H1 (cell line): ENCODE measurements around the gene CACNA2D4. TPM values are rescaled to one million over a fixed set of nuclear protein-coding genes. Genes with fewer than 3 reads are reported as not detected.

Experiments used
- CTCF ChIA-PET: fragments of 300-600 bp; sonication (Branson Sonifier 250); formaldehyde crosslinking; loops from one replicate; lab custom pipeline; 2021; ENCODE audit not compliant: partially characterized antibody; lab: Charles Lee
- POLR2A ChIA-PET: fragments of 300-600 bp; sonication (Branson Sonifier 250); formaldehyde crosslinking; loops from one replicate; lab custom pipeline; 2021; ENCODE audit warnings: inconsistent platforms; ENCODE audit not compliant: partially characterized antibody; lab: Charles Lee
- DNase-seq, 2 experiments: peaks; one replicate each; pipeline versions ENCODE4 v3.0.0 to v3.0.0-alpha.2; 2010 to 2022; ENCODE audit warnings: low spot score in 2 of 2, low read depth in 1 of 2, mixed read lengths in 1 of 2
- FAIRE-seq: peaks from 2 replicates; lab custom pipeline; 2011; peaks lifted over from hg19 to GRCh38; lab: Jason Lieb, UNC
- H2AFZ ChIP-seq: 2 replicates; pipeline ENCODE4 v1.8.1; 2012; ENCODE audit warnings: low read length, inconsistent platforms
- H2AK5ac ChIP-seq: 2 replicates; pipeline ENCODE4 v1.6.1; 2013; ENCODE audit warnings: low read depth, low read length
- H2BK120ac ChIP-seq: replicated peaks from 2 replicates; pipeline ENCODE3; 2013; ENCODE audit warnings: low read depth, low read length, inconsistent platforms
- H2BK12ac ChIP-seq: 2 replicates; pipeline ENCODE4 v1.6.1; 2013; ENCODE audit warnings: low read depth, low read length
- H2BK15ac ChIP-seq: 2 replicates; pipeline ENCODE4 v1.6.1; 2013; ENCODE audit warnings: low read length
- H2BK20ac ChIP-seq: 2 replicates; pipeline ENCODE4 v1.6.1; 2013; ENCODE audit warnings: low read length
- H2BK5ac ChIP-seq: 2 replicates; pipeline ENCODE4 v1.6.1; 2013; ENCODE audit warnings: low read depth, low read length
- H3K14ac ChIP-seq: 2 replicates; pipeline ENCODE4 v1.6.1; 2013; ENCODE audit warnings: inconsistent platforms; ENCODE audit not compliant: insufficient read length
- H3K18ac ChIP-seq: 2 replicates; pipeline ENCODE4 v1.6.1; 2013; ENCODE audit warnings: low read length; ENCODE audit errors: extremely low read depth
- H3K23ac ChIP-seq: 2 replicates; pipeline ENCODE4 v1.6.1; 2013; ENCODE audit warnings: inconsistent platforms; ENCODE audit not compliant: insufficient read length
- H3K23me2 ChIP-seq: 2 replicates; pipeline ENCODE4 v1.6.1; 2013; ENCODE audit warnings: low read depth, low read length
- H3K27ac ChIP-seq: 2 replicates; pipeline ENCODE4 v1.6.1; 2011; ENCODE audit warnings: low read depth, low read length, inconsistent platforms
- H3K27me3 ChIP-seq, 4 experiments: replicated peaks in 1 of 4; 1 replicate in 1 of 4; 2 replicates in 3 of 4; pipeline versions ENCODE4 v1.6.1 to v1.8.1; 2011 to 2013; ENCODE audit warnings: low read length in 3 of 4, mild to moderate bottlenecking in 3 of 4, inconsistent platforms in 2 of 4, mixed read lengths in 2 of 4, moderate library complexity in 1 of 4; ENCODE audit not compliant: control insufficient read depth in 3 of 4, insufficient read depth in 3 of 4; ENCODE audit errors: extremely low read depth in 1 of 4
- H3K36me3 ChIP-seq, 4 experiments: 2 replicates each; pipeline versions ENCODE4 v1.6.1 to v1.8.1; 2011 to 2013; ENCODE audit warnings: mild to moderate bottlenecking in 4 of 4, low read length in 3 of 4, moderate library complexity in 2 of 4, control low read depth in 1 of 4, inconsistent platforms in 1 of 4; ENCODE audit not compliant: insufficient read depth in 4 of 4, control insufficient read depth in 2 of 4
- H3K4ac ChIP-seq: replicated peaks from 2 replicates; pipeline ENCODE3; 2013; ENCODE audit warnings: low read length, low read depth, mixed read lengths, inconsistent platforms; ENCODE audit not compliant: insufficient read length
- H3K4me1 ChIP-seq, 4 experiments: replicated peaks in 1 of 4; 1 replicate in 1 of 4; 2 replicates in 3 of 4; pipeline versions ENCODE4 v1.6.1 to v1.8.1; 2011 to 2013; ENCODE audit warnings: low read length in 3 of 4, inconsistent platforms in 2 of 4, mixed read lengths in 1 of 4; ENCODE audit not compliant: insufficient read depth in 4 of 4, control insufficient read depth in 3 of 4
- H3K4me2 ChIP-seq, 2 experiments: 2 replicates each; pipeline versions ENCODE4 v1.6.1 to v1.8.1; 2011 to 2013; ENCODE audit warnings: low read depth in 2 of 2, low read length in 2 of 2, control low read depth in 1 of 2, inconsistent platforms in 1 of 2, mild to moderate bottlenecking in 1 of 2; ENCODE audit not compliant: insufficient read depth in 1 of 2
- H3K4me3 ChIP-seq, 4 experiments: fragments of 200-600, 300-600 bp in 1 of 4; sonication (generic), shearing (Covaris generic), sonication (Bioruptor Twin) in 1 of 4; 2 replicates each; pipeline versions ENCODE4 v1.5.1 to v1.8.1; 2011 to 2016; ENCODE audit warnings: low read length in 4 of 4, low read depth in 3 of 4, control low read depth in 2 of 4, inconsistent platforms in 2 of 4, mild to moderate bottlenecking in 2 of 4, mixed read lengths in 1 of 4, moderate library complexity in 1 of 4; ENCODE audit not compliant: insufficient read depth in 2 of 4; ENCODE audit errors: extremely low read depth in 1 of 4
- H3K56ac ChIP-seq: replicated peaks from 2 replicates; pipeline ENCODE3; 2013; ENCODE audit warnings: low read depth, mild to moderate bottlenecking, mixed read lengths, low read length, inconsistent platforms; ENCODE audit not compliant: insufficient read length
- H3K79me1 ChIP-seq: 2 replicates; pipeline ENCODE4 v1.6.1; 2013; ENCODE audit warnings: low read depth, low read length, control low read depth
- H3K79me2 ChIP-seq, 2 experiments: 2 replicates each; pipeline versions ENCODE4 v1.6.1 to v1.8.1; 2012 to 2013; ENCODE audit warnings: low read length in 2 of 2, mild to moderate bottlenecking in 2 of 2, inconsistent platforms in 1 of 2; ENCODE audit not compliant: insufficient read depth in 2 of 2, control insufficient read depth in 1 of 2
- H3K9ac ChIP-seq, 4 experiments: replicated peaks in 1 of 4; 1 replicate in 1 of 4; 2 replicates in 3 of 4; pipeline versions ENCODE4 v1.6.1 to v1.8.1; 2011 to 2013; ENCODE audit warnings: low read depth in 3 of 4, low read length in 3 of 4, control low read depth in 2 of 4, mild to moderate bottlenecking in 2 of 4, moderate library complexity in 2 of 4, inconsistent platforms in 1 of 4; ENCODE audit errors: extremely low read depth in 1 of 4
- H3K9me3 ChIP-seq, 2 experiments: 2 replicates each; pipeline versions ENCODE4 v1.6.1 to v1.8.1; 2012 to 2013; ENCODE audit warnings: mild to moderate bottlenecking in 2 of 2, moderate library complexity in 2 of 2, control low read depth in 1 of 2, inconsistent platforms in 1 of 2, low read depth in 1 of 2, low read length in 1 of 2, mixed read lengths in 1 of 2; ENCODE audit not compliant: insufficient read depth in 2 of 2
- H4K20me1 ChIP-seq, 2 experiments: replicated peaks in 1 of 2; 2 replicates each; pipeline versions ENCODE3 to v1.8.1; 2011 to 2013; ENCODE audit warnings: inconsistent platforms in 2 of 2, low read length in 2 of 2, mild to moderate bottlenecking in 1 of 2; ENCODE audit not compliant: insufficient read depth in 2 of 2, control insufficient read depth in 1 of 2
- H4K5ac ChIP-seq: 2 replicates; pipeline ENCODE4 v1.6.1; 2013; ENCODE audit warnings: low read length, low read depth, mixed read lengths, inconsistent platforms; ENCODE audit not compliant: insufficient read length
- H4K8ac ChIP-seq: 2 replicates; pipeline ENCODE4 v1.8.0; 2013; ENCODE audit warnings: mild to moderate bottlenecking, moderate library complexity, low read length, inconsistent platforms; ENCODE audit not compliant: insufficient read depth; ENCODE audit errors: extremely low read depth
- H4K91ac ChIP-seq: replicated peaks from 2 replicates; pipeline ENCODE3; 2013; ENCODE audit warnings: low read length, mixed read lengths, inconsistent platforms; ENCODE audit not compliant: insufficient read length
- BCL11A ChIP-seq, 2 experiments: IDR thresholded peaks; one replicate each; pipeline ENCODE4 v1.6.1; 2011; ENCODE audit warnings: low read depth in 2 of 2, low read length in 2 of 2, mild to moderate bottlenecking in 2 of 2
- SAP30 ChIP-seq: fragments of 300-600 bp; sonication (generic); IDR thresholded peaks from 2 replicates; pipeline ENCODE4 v1.7.1; 2012; ENCODE audit warnings: low read length, moderate library complexity, mild to moderate bottlenecking, inconsistent platforms; ENCODE audit not compliant: insufficient read depth, insufficient replicate concordance
- SUZ12 ChIP-seq: fragments of 200-600 bp; sonication (generic); IDR thresholded peaks from 2 replicates; pipeline ENCODE4 v1.6.1; 2012; ENCODE audit warnings: mild to moderate bottlenecking, inconsistent platforms, low read length, moderate library complexity, mixed read lengths
- WGBS, 2 experiments: shearing (Covaris generic) in 1 of 2; methylation state at CpG; one replicate each; pipeline versions ENCODE4 v1.1.6 to v1.1.7; 2013 to 2015; ENCODE audit warnings: low lambda C conversion rate in 2 of 2, mixed read lengths in 2 of 2, inconsistent platforms in 1 of 2, low coverage in 1 of 2, missing lambda C conversion rate in 1 of 2; ENCODE audit not compliant: insufficient replicate concordance in 2 of 2, insufficient coverage in 1 of 2, insufficient read length in 1 of 2; ENCODE audit errors: extremely low coverage in 1 of 2, missing lambda C conversion rate in 1 of 2; 5-methylcytosine and 5-hydroxymethylcytosine counted together
- polyA plus RNA-seq, 7 experiments: library from polyadenylated mRNA; depleted of rRNA in 3 of 7; stranded (reverse) in 5 of 7; unstranded in 2 of 7; fragments of >200 nt in 5 of 7; fragments of 200-250 nt in 2 of 7; gene quantifications; 1 replicate in 5 of 7; 2 replicates in 1 of 7; 4 replicates in 1 of 7; pipeline versions ENCODE4 v1.2.1 to v1.2.3, GENCODE V29; 2011 to 2013; ENCODE audit warnings: missing spikeins in 2 of 7, mixed read lengths in 2 of 7
- total RNA-seq: library from RNA; stranded (reverse); fragmentation: NEBNext Ultra II Directional; extraction: Animal tissue kit (Norgen Biotek cat#: 25700); gene quantifications from 2 replicates; pipeline ENCODE4 v1.2.1, GENCODE V29; 2021

Gene CACNA2D4
- total and polyA plus RNA-seq, 2 of the 8 experiments (the other 6 are each of a cell fraction or from before 2014, with no cell fraction given) = 0.44 to 0.88 TPM

- Histone ChIP-seq H2BK5ac (no peak overlapping the region), H3K14ac (no peak overlapping the region), H3K36me3 (no peaks in the 10 kb centered on the region; a peak in 1 of 8 replicates), H3K4me1 (peaks cover 0 to 3% (median 0%) of the 10 kb centered on the region in 4 experiments; a peak in 1 of 7 replicates), H3K23ac (no peak overlapping the region), H2BK20ac (no peak overlapping the region), H3K79me1 (no peaks in the 10 kb centered on the region), H2AK5ac (no peak overlapping the region), H3K4ac (no peak overlapping the region), H2BK12ac (no peak overlapping the region), H3K79me2 (peaks cover 0 to 50% of the 10 kb centered on the region in 2 experiments; a peak in 2 of 4 replicates), H3K23me2 (no peaks in the 10 kb centered on the region), H4K20me1 (peaks cover 1 to 2% of the 10 kb centered on the region in 2 experiments), H3K9me3 (no peaks in the 10 kb centered on the region), H3K4me3 (no peak overlapping the region), H4K91ac (no peak overlapping the region), H4K8ac (no peak overlapping the region), H2AFZ (no peak overlapping the region), H2BK15ac (no peak overlapping the region), H3K27ac (no peak overlapping the region), H3K4me2 (no peak overlapping the region), H3K27me3 (no peaks in the 10 kb centered on the region), H4K5ac (no peak overlapping the region), H3K9ac (no peak overlapping the region), H3K56ac (no peak overlapping the region), H2BK120ac (no peak overlapping the region), H3K18ac (no peak overlapping the region)
- no peak for DNase-seq
- ChIA-PET POLR2A (no interaction called here), CTCF (no interaction called here)
- TF ChIP-seq SUZ12 (no peak), BCL11A (IDR thresholded peaks at IDR 0.05; ENCODE audit: low read depth in 2 of 2, low read length in 2 of 2) (no peak), SAP30 (no peak)
- no peak for FAIRE-seq
- 100% methylated on average over 2 of the region's 2 CpGs; no CpG with 5 or more reads in 1 of the 2 experiments for WGBS, 2 experiments
These were observed 155.3 kb downstream of the CACNA2D4 start for GRCh38 chr12:1763153-1763552.
